Breast epithelium (tissue), 3 donors: ENCODE results near the gene IRS1.

Experiments
- POLR2A ChIP-seq: fragments of 450-650 bp; IDR thresholded peaks from one replicate; pipeline ENCODE4 v1.6.1; 2016; ENCODE audit warnings: antibody characterized with exemption, mild to moderate bottlenecking, moderate library complexity
- POLR2AphosphoS5 ChIP-seq, 3 donors: sonication (generic); formaldehyde crosslinking; IDR thresholded peaks; one replicate each; pipeline ENCODE4 v1.6.1; 2017; ENCODE audit warnings: antibody characterized with exemption in 3 of 3
- TF ChIP-seq, protein P1 (sequence below), 3 donors: fragments of 450-650 bp; IDR thresholded peaks; one replicate each; pipeline ENCODE4 v1.5.1; 2016 to 2017; ENCODE audit warnings: antibody characterized with exemption in 3 of 3, mild to moderate bottlenecking in 3 of 3, moderate library complexity in 3 of 3

- TF ChIP-seq, protein P1, sequence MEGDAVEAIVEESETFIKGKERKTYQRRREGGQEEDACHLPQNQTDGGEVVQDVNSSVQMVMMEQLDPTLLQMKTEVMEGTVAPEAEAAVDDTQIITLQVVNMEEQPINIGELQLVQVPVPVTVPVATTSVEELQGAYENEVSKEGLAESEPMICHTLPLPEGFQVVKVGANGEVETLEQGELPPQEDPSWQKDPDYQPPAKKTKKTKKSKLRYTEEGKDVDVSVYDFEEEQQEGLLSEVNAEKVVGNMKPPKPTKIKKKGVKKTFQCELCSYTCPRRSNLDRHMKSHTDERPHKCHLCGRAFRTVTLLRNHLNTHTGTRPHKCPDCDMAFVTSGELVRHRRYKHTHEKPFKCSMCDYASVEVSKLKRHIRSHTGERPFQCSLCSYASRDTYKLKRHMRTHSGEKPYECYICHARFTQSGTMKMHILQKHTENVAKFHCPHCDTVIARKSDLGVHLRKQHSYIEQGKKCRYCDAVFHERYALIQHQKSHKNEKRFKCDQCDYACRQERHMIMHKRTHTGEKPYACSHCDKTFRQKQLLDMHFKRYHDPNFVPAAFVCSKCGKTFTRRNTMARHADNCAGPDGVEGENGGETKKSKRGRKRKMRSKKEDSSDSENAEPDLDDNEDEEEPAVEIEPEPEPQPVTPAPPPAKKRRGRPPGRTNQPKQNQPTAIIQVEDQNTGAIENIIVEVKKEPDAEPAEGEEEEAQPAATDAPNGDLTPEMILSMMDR (IDR thresholded peaks at IDR 0.05), result no peak
- TF ChIP-seq POLR2AphosphoS5 (IDR thresholded peaks at IDR 0.05) (no peak), POLR2A (no peak)
These were observed 115.6 kb downstream of the IRS1 start for GRCh38 chr2:226683944-226684562.
